Measurements from ENCODE around the gene KDM2A.
A peak's percentile ranks its signal among the peaks of the same experiment; 100 is the strongest.

The KDM2A gene

DNA sequence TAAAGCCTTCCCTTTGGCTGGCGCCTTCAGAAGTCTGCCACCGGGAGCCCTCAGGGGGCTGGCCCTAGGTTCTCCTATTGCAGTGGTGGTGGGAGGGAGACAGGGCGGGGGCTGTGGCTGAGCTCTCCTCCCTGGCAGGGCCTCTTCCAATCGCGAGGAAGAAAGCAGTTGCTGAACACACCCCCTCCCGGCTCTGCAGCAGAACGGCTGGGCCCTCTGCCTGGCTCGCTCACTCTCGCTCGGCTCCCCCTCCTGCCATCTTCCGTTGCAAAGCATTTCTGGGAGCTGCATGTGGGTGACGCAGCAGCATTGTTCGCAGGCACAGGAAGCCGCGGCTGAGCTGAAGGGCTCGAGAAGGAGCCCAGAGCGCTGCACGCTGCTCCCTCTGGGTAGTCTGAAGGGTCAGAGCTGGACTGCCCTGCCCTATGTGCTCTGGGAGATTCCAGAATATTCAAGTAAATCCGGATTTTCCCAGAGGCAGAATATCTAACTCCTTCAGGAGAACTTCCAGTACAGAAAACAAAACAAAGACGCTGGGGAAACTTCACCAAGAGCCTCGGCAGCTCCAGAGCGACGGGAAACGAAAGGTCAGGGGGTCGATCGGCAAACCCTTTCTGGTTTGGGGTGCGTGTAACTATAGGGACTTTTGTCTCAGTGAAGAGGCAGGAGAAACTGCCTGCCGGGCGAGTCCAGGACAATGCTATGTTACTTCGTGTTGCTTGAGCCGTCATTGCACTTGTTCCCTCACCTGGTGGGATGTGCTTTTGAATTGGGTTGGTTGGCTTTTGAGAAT lies 120.9 kb downstream of the KDM2A start:
- DNase-seq, result peak; percentile 98 to 100

- DNase-seq, result peak; percentile 46 to 75
Measured at GRCh38 chr11:67240576-67241389, 121.7 kb downstream of the KDM2A start.

- DNase-seq, result no peak
Measured at GRCh38 chr11:67242548-67242947, 123.5 kb downstream of the KDM2A start.

DNA sequence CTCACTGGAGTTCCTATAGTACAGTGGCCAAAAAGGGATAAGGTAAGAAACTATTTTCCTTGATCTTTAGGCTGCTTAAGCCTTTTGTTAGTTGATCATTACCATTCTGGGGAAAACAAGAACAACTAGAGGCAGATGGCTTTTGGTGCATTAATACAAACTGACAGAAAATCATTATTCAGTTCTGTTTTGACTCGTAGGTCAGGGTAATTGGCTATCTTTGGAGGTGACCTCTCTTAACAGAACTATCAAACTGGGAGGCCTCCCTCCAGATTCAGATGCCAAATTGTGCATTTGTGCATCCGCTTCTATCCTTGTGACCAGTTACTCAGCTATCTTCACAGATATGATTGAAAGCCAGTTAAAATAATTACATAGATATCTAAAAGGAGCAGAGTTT lies 124.0 kb downstream of the KDM2A start:
- DNase-seq, result no peak

GRCh38 chr11:67245046-67245445 lies 126.0 kb downstream of the KDM2A start:
- DNase-seq, result no peak

- DNase-seq, result no peak
Measured at GRCh38 chr11:67247946-67248550, 129.0 kb downstream of the KDM2A start.

DNA sequence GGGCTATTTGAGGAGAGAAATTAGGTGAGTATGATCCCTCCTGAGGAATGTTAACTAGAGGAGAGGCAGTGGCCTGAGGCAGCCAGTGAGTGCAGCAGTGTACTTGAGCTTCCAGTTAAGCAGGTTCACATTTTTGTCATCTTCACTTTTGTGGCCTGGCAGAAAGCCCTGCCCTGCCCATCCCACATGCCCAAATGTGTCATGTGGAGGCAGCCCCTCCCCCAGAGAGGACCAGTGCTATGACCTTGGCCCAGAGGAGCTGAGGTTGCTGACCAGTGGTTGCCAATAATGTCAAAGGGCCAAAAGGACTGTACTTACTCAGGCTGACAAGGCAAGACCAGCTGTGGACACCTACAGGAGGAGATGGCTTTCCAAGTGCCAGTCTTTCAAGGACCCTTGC lies 129.6 kb downstream of the KDM2A start:
- no peak for DNase-seq

- no peak for DNase-seq
Measured at GRCh38 chr11:67250059-67251043, 131.3 kb downstream of the KDM2A start.

GRCh38 chr11:67251841-67252240 lies 132.8 kb downstream of the KDM2A start:
- DNase-seq, result no peak

DNA sequence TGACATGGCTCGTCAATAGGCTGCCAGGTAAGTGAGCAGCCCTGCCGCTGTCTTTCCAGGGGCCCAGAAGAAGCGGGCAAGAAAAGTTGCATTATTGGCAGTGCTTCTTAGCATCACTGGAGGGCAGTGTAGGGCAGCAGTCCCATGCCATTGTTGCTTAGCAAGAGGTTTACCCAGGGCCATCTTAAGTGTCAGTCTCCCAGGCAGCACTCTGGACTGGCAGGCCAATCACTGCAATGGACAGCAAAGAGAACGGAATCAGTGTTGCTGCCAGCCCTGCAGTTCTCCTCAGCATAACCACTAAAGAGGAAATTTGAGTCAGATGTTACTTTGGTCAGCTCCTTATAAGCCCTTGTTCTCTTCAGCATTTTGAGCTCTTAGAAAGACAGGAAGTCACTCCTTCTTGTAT lies 133.8 kb downstream of the KDM2A start:
- DNase-seq, result peak in 1 of 2 experiments; percentile 44

GRCh38 chr11:67253872-67254624 lies 135.0 kb downstream of the KDM2A start:
- DNase-seq, result no peak

GRCh38 chr11:67254798-67255197 lies 135.7 kb downstream of the KDM2A start:
- DNase-seq, result no peak

DNA sequence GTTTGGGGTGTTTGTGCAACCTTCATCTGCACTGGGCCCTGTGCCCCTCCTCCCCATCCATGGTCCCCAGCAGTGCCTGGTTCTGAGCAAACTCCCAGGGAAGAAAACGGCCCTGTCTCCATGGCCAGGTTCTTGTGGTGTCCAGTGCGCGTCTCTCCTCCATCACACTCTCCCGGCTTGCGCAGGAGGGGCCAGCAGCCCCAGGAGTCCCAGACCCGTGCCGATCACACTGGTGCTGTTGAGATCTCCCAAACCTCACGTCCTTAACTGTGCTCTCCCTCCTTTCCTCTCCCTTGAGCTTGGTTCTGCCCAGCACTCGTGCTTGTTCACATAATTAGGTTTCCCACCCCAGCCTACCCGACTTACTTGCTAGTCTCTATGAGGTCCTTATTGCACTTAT lies 136.3 kb downstream of the KDM2A start:
- DNase-seq, result no peak

- DNase-seq, result no peak
Measured at GRCh38 chr11:67255864-67256263, 136.8 kb downstream of the KDM2A start.

DNA sequence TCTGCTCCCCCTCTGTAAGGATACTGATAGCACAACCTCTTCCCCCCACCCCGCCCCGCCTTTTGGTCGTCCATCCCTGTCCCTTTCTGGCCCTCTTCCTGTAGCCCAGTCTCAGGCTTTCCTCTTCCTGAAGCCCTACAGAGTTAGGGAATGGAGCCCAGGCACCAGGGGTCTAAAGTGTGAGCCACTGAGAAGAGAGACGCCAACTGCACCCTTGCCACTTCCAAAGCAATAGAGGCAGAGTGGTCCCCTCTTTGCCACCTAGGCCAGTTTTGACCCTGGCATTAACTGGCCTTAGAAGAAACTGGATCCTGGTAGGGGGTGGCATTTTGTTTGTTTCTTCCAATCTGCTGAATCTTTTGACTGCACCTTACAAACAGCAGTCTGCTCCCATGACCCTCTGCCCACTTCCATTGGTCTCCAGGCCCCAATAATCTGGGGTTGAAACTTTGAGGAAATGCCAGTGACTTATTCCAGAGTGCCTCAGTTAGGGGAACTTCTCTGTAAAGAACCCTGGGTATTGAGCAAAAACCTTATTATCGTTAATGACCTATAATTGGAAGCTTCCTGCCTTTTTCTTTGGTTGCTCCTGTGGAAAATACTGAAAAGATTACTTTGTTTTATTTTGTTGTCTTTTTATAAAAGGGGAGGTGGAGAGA lies 137.5 kb downstream of the KDM2A start:
- no peak for DNase-seq

- no peak for DNase-seq
Measured at GRCh38 chr11:67260406-67260805, 141.3 kb downstream of the KDM2A start.

GRCh38 chr11:67260885-67261639 lies 142.0 kb downstream of the KDM2A start:
- DNase-seq, result peak in 1 of 2 experiments; percentile 78

- DNase-seq, result no peak
Measured at GRCh38 chr11:67261640-67261945, 142.5 kb downstream of the KDM2A start.

DNA sequence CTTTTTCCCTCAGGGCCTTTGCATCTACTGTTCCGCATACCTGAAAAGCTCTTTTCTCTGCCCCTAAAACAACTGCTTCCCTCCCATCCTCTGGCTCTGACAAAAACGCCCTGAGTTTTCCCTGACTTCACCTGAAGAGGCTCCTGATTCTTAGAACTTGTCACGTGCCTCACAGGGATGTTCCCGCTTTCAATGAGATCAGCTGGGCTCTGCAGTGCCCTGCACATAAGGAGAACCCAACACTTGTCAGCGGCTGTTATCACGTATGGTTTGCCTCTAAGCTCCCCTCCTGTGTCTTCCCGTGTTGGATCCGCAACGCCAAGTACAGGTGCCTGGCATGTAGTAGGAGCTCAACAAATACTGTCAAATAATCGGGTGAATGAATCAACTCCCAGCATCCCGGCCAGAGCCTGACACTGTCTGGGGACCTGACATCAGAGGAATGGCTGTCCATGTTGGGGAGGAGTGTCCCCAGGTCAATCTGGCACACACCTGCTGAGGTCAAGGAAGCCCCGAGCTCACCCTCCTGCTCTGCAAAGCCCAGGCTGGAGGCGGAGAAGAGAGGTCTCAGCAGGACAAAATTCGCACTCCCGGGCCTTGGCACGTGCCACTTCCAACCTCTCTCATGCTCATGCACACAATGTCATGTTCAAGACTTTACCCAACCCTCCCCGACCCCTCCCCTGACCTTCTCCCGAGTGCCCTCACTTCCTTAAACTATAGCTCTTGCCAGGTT lies 143.1 kb downstream of the KDM2A start:
- peak in 1 of 2 experiments; percentile 34 for DNase-seq
